Erythroblast (primary cell): ENCODE data around the gene METTL26.

Experiments used
- DNase-seq, 2 experiments: peaks; one replicate each; lab custom pipeline; 2025; lab: John Stamatoyannopoulos, UW
- GATA1 ChIP-seq: IDR thresholded peaks from 2 replicates; pipeline ENCODE4 v1.6.1; 2011; ENCODE audit warnings: low read depth, mild to moderate bottlenecking, control low read depth, low read length, moderate library complexity
- POLR2A ChIP-seq: IDR thresholded peaks from 2 replicates; pipeline ENCODE4 v1.6.1; 2011; ENCODE audit warnings: mild to moderate bottlenecking, low read length

The METTL26 gene

GRCh38 chr16:634051-634670, 1.9 kb downstream of the METTL26 start:
- TF ChIP-seq GATA1 (no peak), POLR2A (no peak)
- DNase-seq = no peak

- TF ChIP-seq GATA1 (no peak), POLR2A (no peak)
- no peak for DNase-seq
Measured at GRCh38 chr16:633336-634050, 2.6 kb downstream of the METTL26 start.

DNA sequence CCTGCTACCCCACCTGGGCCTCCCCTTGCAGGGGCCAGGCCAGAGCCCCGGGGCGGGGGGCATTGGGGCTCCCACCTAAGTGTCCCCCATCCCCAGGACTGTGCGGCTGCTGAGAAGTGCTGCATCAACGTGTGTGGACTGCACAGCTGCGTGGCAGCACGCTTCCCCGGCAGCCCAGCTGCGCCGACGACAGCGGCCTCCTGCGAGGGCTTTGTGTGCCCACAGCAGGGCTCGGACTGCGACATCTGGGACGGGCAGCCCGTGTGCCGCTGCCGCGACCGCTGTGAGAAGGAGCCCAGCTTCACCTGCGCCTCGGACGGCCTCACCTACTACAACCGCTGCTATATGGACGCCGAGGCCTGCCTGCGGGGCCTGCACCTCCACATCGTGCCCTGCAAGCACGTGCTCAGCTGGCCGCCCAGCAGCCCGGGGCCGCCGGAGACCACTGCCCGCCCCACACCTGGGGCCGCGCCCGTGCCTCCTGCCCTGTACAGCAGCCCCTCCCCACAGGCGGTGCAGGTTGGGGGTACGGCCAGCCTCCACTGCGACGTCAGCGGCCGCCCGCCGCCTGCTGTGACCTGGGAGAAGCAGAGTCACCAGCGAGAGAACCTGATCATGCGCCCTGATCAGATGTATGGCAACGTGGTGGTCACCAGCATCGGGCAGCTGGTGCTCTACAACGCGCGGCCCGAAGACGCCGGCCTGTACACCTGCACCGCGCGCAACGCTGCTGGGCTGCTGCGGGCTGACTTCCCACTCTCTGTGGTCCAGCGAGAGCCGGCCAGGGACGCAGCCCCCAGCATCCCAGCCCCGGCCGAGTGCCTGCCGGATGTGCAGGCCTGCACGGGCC, 3.4 kb downstream of the METTL26 start:
- TF ChIP-seq POLR2A (no peak), GATA1 (no peak)
- no peak for DNase-seq

GRCh38 chr16:631808-632358, 4.2 kb downstream of the METTL26 start:
- DNase-seq = no peak
- no peak for TF ChIP-seq GATA1

GRCh38 chr16:630815-631405, 5.2 kb downstream of the METTL26 start, which contains the start of gene WFIKKN1:
WFIKKN1 (plus strand) TSS chr16:630985; CDS start chr16:631254, 269 bp downstream.
- peak; percentile 40 to 42 for DNase-seq
- TF ChIP-seq GATA1 (no peak), POLR2A (no peak)

- TF ChIP-seq GATA1 (no peak), POLR2A (no peak)
- DNase-seq = no peak
Measured at GRCh38 chr16:630249-630814, 5.8 kb downstream of the METTL26 start.

DNA sequence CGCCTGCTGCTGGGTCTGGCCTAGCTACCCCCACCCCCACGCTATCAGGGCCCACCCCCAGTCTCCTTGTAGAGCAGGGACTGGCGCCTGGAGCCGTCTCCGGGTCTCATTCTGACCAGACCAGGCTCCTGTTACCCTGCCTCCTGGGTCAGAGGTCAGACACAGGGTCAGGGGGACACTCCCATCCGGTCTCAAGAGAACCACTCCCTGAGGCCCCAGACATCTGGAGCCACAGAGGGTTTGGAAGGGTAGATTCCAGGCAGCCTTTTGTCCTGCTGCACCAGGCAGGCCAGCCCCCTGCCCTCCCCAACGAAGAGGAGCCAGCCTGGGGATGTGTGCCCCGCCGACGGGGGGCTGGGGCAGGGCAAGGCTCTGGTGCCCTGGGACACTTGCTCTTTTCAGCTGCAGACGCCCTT, 6.3 kb downstream of the METTL26 start:
- TF ChIP-seq GATA1 = no peak
- no peak for DNase-seq

- DNase-seq = no peak
- TF ChIP-seq POLR2A (no peak), GATA1 (no peak)
Measured at GRCh38 chr16:629185-629832, 6.8 kb downstream of the METTL26 start.

GRCh38 chr16:628321-629061, 7.6 kb downstream of the METTL26 start:
- TF ChIP-seq POLR2A (no peak), GATA1 (no peak)
- no peak for DNase-seq

DNA sequence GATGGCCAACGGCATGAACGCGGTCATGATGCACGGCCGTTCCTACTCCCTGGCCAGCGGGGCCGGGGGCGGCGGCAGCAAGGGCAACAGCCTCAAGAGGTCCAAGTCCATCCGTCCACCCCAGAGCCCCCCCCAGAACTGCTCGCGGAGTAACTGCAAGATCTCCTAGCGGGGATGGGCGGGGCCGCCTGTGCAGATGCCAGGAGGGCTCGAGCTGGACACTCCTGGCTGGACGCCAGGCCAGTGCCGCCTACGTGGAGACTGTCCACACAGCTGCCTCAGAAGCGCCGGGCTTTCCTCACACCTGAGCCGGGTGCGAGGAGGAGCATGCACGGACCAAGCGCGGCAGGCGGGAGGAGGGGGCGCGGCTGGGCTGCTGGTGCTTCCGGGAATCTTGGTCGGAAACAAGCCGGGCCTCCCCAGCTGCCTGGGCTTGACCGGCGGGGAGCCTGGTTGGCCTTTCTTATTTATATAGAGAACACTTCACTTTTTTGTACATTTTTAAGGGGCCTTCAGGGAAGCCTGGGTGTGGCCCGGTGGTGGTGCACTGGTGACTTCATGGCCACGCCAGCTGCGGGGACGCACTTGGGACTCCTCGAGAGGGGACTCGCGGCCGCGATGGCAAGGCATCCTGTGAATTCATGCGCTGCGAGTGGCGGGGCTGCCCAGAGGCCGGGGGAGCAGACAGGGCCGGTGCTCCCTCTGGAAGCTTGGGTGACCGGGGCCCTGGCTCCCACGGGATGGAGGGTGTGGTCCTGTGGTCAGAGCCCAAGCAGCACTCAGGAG, 8.5 kb downstream of the METTL26 start:
- peak in 1 of 2 experiments; percentile 62 for DNase-seq
- TF ChIP-seq GATA1 = no peak
- no peak for TF ChIP-seq POLR2A

GRCh38 chr16:626787-627453, 9.2 kb downstream of the METTL26 start:
- no peak for DNase-seq
- TF ChIP-seq POLR2A = no peak
- TF ChIP-seq GATA1 = no peak
